ENCODE measurements around the gene CEP295NL. TPM values are rescaled to one million over a fixed set of nuclear protein-coding genes. Genes with fewer than 3 reads are reported as not detected.

Gene CEP295NL
- polyA plus RNA-seq, 2 of the 4 experiments (the other 2 are of a cell fraction): 0.10 to 0.13 TPM

GRCh38 chr17:78929908-78930775, 27.1 kb upstream of the CEP295NL start:
- ATAC-seq: no peak
- Histone ChIP-seq H3K4me3 (no peak overlapping the region), H3K4me1 (peaks cover 46% of the 10 kb centered on the region), H3K4me2 (no peak overlapping the region), H3K27ac (peak overlapping the region; percentile 0 to 91; a peak in 4 of 6 replicates), H3K9me3 (no peaks in the 10 kb centered on the region)
- TF ChIP-seq SMC3 (IDR thresholded peaks at IDR 0.05): no peak
- TF ChIP-seq ZFP36 (IDR thresholded peaks at IDR 0.05; ENCODE audit: borderline replicate concordance, partially characterized antibody): no peak
- TF ChIP-seq CBX8 (IDR thresholded peaks at IDR 0.05): no peak
- TF ChIP-seq SREBF2 (IDR thresholded peaks at IDR 0.05): no peak
- TF ChIP-seq HOXB5 (CRISPR knock-in tag; IDR thresholded peaks at IDR 0.05): no peak
- TF ChIP-seq FOSB (CRISPR knock-in tag; IDR thresholded peaks at IDR 0.05): no peak
- TF ChIP-seq EHMT2 (IDR thresholded peaks at IDR 0.05; ENCODE audit: low read depth): no peak
- ChIA-PET CTCF (interaction anchor here (0.6 to 1.1 kb wide), 4 partner anchors 10 to 723 kb away, joined by 3 to 4 read pairs (median 3); no protein-coding TSS in a partner anchor), POLR2A (no interaction called here)
- FAIRE-seq: no peak
- 77% methylated on average over 29 of the region's 31 CpGs for whole genome bisulfite sequencing (ENCODE audit: missing lambda C conversion rate)
- no peak for DNase-seq (ENCODE audit: low read depth in 1 of 2, low spot score in 1 of 2)

GRCh38 chr17:78925662-78926555, 22.9 kb upstream of the CEP295NL start:
- peak; percentile 38 to 71 for ATAC-seq
- peak; percentile 32 for FAIRE-seq
- Histone ChIP-seq H3K4me1 (peaks cover 45% of the 10 kb centered on the region), H3K4me3 (peak overlapping the region; percentile 86), H3K27ac (peak overlapping the region; percentile 97 to 99), H3K4me2 (peak overlapping the region; percentile 99), H3K9me3 (no peaks in the 10 kb centered on the region)
- 35% methylated on average over 29 of the region's 33 CpGs for WGBS (ENCODE audit: missing lambda C conversion rate)
- peak in 1 of 2 experiments; percentile 72 for DNase-seq (ENCODE audit: low read depth in 1 of 2, low spot score in 1 of 2)
- no peak for TF ChIP-seq MYC (IDR thresholded peaks at IDR 0.05; ENCODE audit: borderline replicate concordance, low read length)
- no peak for TF ChIP-seq CHD2 (IDR thresholded peaks at IDR 0.05; ENCODE audit: low read length, partially characterized antibody)
- 0 out of 4 replicates have a peak, but pooled peaks of 1 of the 2 experiments have one; percentile 15 for TF ChIP-seq CEBPB (IDR thresholded peaks at IDR 0.05)
- TF ChIP-seq ZNF302 (CRISPR knock-in tag; IDR thresholded peaks at IDR 0.05): no peak
- TF ChIP-seq, protein P1, sequence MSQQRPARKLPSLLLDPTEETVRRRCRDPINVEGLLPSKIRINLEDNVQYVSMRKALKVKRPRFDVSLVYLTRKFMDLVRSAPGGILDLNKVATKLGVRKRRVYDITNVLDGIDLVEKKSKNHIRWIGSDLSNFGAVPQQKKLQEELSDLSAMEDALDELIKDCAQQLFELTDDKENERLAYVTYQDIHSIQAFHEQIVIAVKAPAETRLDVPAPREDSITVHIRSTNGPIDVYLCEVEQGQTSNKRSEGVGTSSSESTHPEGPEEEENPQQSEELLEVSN (IDR thresholded peaks at IDR 0.05; ENCODE audit: borderline replicate concordance, low read depth): 0 out of 2 replicates have a peak, but pooled peaks have one; percentile 36
- TF ChIP-seq USF2 (IDR thresholded peaks at IDR 0.05): no peak
- peak; percentile 44; the same call in 1 of the 2 replicates for TF ChIP-seq PHF8 (IDR thresholded peaks at IDR 0.05; ENCODE audit: borderline replicate concordance, low read depth)
- ChIA-PET CTCF (interaction anchor here (2.0 kb wide), 1 partner anchor 60 kb away, joined by 9 read pairs; no protein-coding TSS in a partner anchor), POLR2A (interaction anchor here (3.3 kb wide), 1 partner anchor 8 kb away, joined by 20 read pairs; no protein-coding TSS in a partner anchor)

DNA sequence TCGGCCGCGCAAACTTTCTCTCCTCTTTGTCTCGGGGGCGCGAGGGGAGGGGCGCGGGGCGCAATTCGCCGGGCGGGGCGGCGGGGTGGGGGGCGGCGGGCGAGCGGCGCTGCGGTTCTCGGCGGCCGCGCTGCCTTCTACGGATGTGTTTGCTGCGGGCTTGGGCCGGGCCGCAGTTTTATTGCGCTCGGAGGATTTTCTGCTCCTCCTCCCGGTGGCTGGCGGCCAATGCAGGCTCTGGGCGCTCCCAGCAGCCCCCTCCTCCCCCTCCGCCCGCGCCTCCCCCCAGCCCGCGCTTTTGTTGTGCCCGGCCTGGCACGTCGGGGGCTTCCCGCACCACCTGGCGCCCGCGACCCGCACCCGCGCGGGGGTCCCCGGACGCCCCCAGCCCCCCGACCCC, 22.2 kb upstream of the CEP295NL start, which contains the start of gene TIMP2:
Gene TIMP2 (minus strand): TSS at position 154 of the 400 bp plus-strand sequence. CDS start 299 bp downstream, outside the sequence.
- CTCF ChIA-PET: no interaction called here
- Histone ChIP-seq H3K4me3 (peak within 1 kb of the TSS; percentile 86), H3K27ac (peak within 1 kb of the TSS; percentile 97 to 99), H3K4me2 (peak within 1 kb of the TSS; percentile 99), H3K9me3 (no peaks in the 10 kb centered on the region), H3K4me1 (peaks cover 46% of the 10 kb centered on the region)
- DNase-seq (ENCODE audit: low read depth in 1 of 2, low spot score in 1 of 2) (peak; percentile 84 to 87), ATAC-seq (peak; percentile 72 to 76), FAIRE-seq (no peak)
- 2% methylated on average over 9 of the region's 52 CpGs for WGBS (ENCODE audit: missing lambda C conversion rate)
- POLR2A ChIA-PET: interaction anchor here (3.3 kb wide), 1 partner anchor 8 kb away, joined by 20 read pairs; no protein-coding TSS in a partner anchor
- TF ChIP-seq RAD21 (conservative IDR thresholded peaks at IDR 0.05 in 1 of 2, IDR thresholded peaks at IDR 0.05 in 1 of 2) (peak in 1 of 2 experiments; percentile 34; a peak in 2 of 5 replicates), POLR2A (IDR thresholded peaks at IDR 0.05; ENCODE audit: low read length) (peak; percentile 77), CBX2 (IDR thresholded peaks at IDR 0.05; ENCODE audit: borderline replicate concordance, low read depth) (no peak), RCOR1 (IDR thresholded peaks at IDR 0.05; ENCODE audit: low read depth, low read length) (no peak), MYC (IDR thresholded peaks at IDR 0.05; ENCODE audit: borderline replicate concordance, low read length) (no peak), TP53 (CRISPR knock-in tag; IDR thresholded peaks at IDR 0.05) (no peak), REST (IDR thresholded peaks at IDR 0.05) (no peak), FOSB (CRISPR knock-in tag; IDR thresholded peaks at IDR 0.05) (no peak), SMC3 (IDR thresholded peaks at IDR 0.05) (peak; percentile 31; the same call in 2 of the 3 replicates), ZC3H11A (IDR thresholded peaks at IDR 0.05) (no peak), FOXS1 (CRISPR knock-in tag; IDR thresholded peaks at IDR 0.05) (no peak), JUN (IDR thresholded peaks at IDR 0.05) (peak; percentile 54 to 93; a peak in 3 of 5 replicates)
- TF ChIP-seq, protein P2, sequence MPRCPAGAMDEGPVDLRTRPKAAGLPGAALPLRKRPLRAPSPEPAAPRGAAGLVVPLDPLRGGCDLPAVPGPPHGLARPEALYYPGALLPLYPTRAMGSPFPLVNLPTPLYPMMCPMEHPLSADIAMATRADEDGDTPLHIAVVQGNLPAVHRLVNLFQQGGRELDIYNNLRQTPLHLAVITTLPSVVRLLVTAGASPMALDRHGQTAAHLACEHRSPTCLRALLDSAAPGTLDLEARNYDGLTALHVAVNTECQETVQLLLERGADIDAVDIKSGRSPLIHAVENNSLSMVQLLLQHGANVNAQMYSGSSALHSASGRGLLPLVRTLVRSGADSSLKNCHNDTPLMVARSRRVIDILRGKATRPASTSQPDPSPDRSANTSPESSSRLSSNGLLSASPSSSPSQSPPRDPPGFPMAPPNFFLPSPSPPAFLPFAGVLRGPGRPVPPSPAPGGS (IDR thresholded peaks at IDR 0.05): peak; percentile 94

All from A549 (cell line).